GM19455 (cell line): Measurements from ENCODE around the gene PNMA6E.
"Not testable (repeated sequence)": the region's sequence is repeated elsewhere in the genome, so short reads cannot be mapped to it uniquely, and the experiment has no call there.

Experiments
- ATAC-seq: cut with Tn5 transposase; IDR thresholded peaks from one replicate; pipeline ENCODE4 v1.9.1; 2021; ENCODE audit not compliant: unreplicated experiment

The PNMA6E gene

GRCh38 chrX:153386097-153386496, 15.1 kb downstream of the PNMA6E start:
- ATAC-seq, result no peak

- ATAC-seq, result not testable (repeated sequence)
These were observed 16.2 kb downstream of the PNMA6E start for GRCh38 chrX:153384973-153385372.

- no peak for ATAC-seq
These were observed 16.8 kb downstream of the PNMA6E start for GRCh38 chrX:153384390-153384789.

- ATAC-seq, result no peak
These were observed 18.3 kb downstream of the PNMA6E start for GRCh38 chrX:153382563-153383482.

GRCh38 chrX:153381684-153382532, 19.2 kb downstream of the PNMA6E start:
- ATAC-seq, result no peak

GRCh38 chrX:153380691-153381090, 20.5 kb downstream of the PNMA6E start:
- no peak for ATAC-seq

GRCh38 chrX:153379971-153380581, 21.1 kb downstream of the PNMA6E start:
- ATAC-seq, result no peak

GRCh38 chrX:153379508-153379907, 21.6 kb downstream of the PNMA6E start:
- ATAC-seq, result no peak

- ATAC-seq, result no peak
These were observed 22.5 kb downstream of the PNMA6E start for GRCh38 chrX:153378607-153379006.

GRCh38 chrX:153377727-153378126, 23.4 kb downstream of the PNMA6E start:
- ATAC-seq, result no peak

- ATAC-seq, result no peak
These were observed 25.6 kb downstream of the PNMA6E start for GRCh38 chrX:153375571-153375970.

GRCh38 chrX:153374426-153374825, 26.7 kb downstream of the PNMA6E start:
- no peak for ATAC-seq

GRCh38 chrX:153372949-153373348, 28.2 kb downstream of the PNMA6E start:
- no peak for ATAC-seq

GRCh38 chrX:153371256-153371655, 29.9 kb downstream of the PNMA6E start:
- ATAC-seq, result no peak

- no peak for ATAC-seq
These were observed 30.7 kb downstream of the PNMA6E start for GRCh38 chrX:153370293-153371055.

- ATAC-seq, result no peak
These were observed 34.1 kb downstream of the PNMA6E start for GRCh38 chrX:153366878-153367538.

- no peak for ATAC-seq
These were observed 35.0 kb downstream of the PNMA6E start for GRCh38 chrX:153366119-153366518.

GRCh38 chrX:153365670-153366069, 35.5 kb downstream of the PNMA6E start:
- no peak for ATAC-seq

- ATAC-seq, result no peak
These were observed 39.3 kb downstream of the PNMA6E start for GRCh38 chrX:153361781-153362397.

- no peak for ATAC-seq
These were observed 43.3 kb downstream of the PNMA6E start for GRCh38 chrX:153357877-153358276.
